ENCODE data around the gene AP1S1. TPM values are rescaled to one million over a fixed set of nuclear protein-coding genes. Genes with fewer than 3 reads are reported as not detected.
A peak's percentile ranks its signal among the peaks of the same experiment; 100 is the strongest.

The AP1S1 gene
- total and polyA plus RNA-seq, 2 donors (not counting 3 experiments of a cell fraction or from before 2014, with no cell fraction given), result 93.3 to 106 TPM

DNA sequence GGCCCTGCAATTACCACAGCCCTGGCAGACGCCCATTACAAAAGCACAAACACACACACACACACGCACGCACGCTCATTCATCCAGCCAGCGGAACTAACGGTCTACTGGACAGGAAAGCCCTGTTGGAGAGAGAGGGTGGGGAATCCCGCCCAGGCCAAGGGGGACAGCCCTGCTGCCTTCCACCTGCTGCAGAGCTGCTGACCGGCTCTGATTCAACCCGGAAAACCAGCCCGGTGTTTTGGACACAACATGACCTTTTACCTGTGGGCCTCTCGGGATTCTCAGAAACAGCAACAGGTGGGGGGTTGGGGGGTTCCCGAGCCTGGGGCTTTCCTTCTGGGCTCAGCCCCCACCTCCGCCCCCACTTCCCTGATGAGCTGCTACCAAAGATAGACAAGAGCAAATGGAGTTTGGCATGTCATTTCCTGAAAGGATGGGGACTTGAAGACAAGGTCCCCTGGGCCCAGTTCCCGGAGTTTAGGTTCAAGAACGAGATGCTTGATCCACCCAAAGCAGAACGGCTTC lies 45.9 kb upstream of the AP1S1 start:
- H3K9ac ChIP-seq (replicated peaks; ENCODE audit: extremely low read depth, insufficient read depth, low read length), result peak overlapping the region; percentile 85
- TF ChIP-seq MAX (IDR thresholded peaks at IDR 0.05; ENCODE audit: insufficient read depth, insufficient read length) (peak; percentile 31), POLR2AphosphoS5 (IDR thresholded peaks at IDR 0.05; ENCODE audit: insufficient read depth, low read depth, low read length) (peak; percentile 76), FOS (IDR thresholded peaks at IDR 0.05; ENCODE audit: borderline replicate concordance, insufficient read depth, low read length) (peak; percentile 39), POLR2A (IDR thresholded peaks at IDR 0.05; ENCODE audit: low read depth, low read length) (peak; percentile 60), EZH2 (IDR thresholded peaks at IDR 0.05; ENCODE audit: borderline replicate concordance, low read depth, low read length, severe bottlenecking) (no peak), JUN (IDR thresholded peaks at IDR 0.05; ENCODE audit: borderline replicate concordance, insufficient read depth, insufficient read length, low read depth) (no peak), MYC (IDR thresholded peaks at IDR 0.05; ENCODE audit: low read depth, low read length) (peak; percentile 68), GATA2 (IDR thresholded peaks at IDR 0.05; ENCODE audit: insufficient read depth, insufficient read length, low read depth, low read length) (no peak)
- TF ChIP-seq, protein P1, sequence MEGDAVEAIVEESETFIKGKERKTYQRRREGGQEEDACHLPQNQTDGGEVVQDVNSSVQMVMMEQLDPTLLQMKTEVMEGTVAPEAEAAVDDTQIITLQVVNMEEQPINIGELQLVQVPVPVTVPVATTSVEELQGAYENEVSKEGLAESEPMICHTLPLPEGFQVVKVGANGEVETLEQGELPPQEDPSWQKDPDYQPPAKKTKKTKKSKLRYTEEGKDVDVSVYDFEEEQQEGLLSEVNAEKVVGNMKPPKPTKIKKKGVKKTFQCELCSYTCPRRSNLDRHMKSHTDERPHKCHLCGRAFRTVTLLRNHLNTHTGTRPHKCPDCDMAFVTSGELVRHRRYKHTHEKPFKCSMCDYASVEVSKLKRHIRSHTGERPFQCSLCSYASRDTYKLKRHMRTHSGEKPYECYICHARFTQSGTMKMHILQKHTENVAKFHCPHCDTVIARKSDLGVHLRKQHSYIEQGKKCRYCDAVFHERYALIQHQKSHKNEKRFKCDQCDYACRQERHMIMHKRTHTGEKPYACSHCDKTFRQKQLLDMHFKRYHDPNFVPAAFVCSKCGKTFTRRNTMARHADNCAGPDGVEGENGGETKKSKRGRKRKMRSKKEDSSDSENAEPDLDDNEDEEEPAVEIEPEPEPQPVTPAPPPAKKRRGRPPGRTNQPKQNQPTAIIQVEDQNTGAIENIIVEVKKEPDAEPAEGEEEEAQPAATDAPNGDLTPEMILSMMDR (IDR thresholded peaks at IDR 0.05; ENCODE audit: extremely low read depth in 1 of 2, insufficient read depth in 1 of 2, low read depth in 1 of 2, low read length in 2 of 2), result no peak
- H3K27me3 ChIP-seq (ENCODE audit: control insufficient read depth in 2 of 2, insufficient read depth in 2 of 2, low read length in 2 of 2), result no peaks in the 10 kb centered on the region
- CTCF ChIA-PET, result interaction anchor here (1.2 to 1.9 kb wide), 7 partner anchors 8 to 31 kb away, joined by 3 to 10 read pairs (median 5); partner anchors contain the start of gene SERPINE1
- intact Hi-C loops (cut with micrococcal nuclease), result loop anchor here (1.0 kb wide), 1 partner anchor 8 kb away; no protein-coding TSS in a partner anchor
- FAIRE-seq (peak; percentile 93), DNase-seq (ENCODE audit: low read depth, low spot score) (peak; percentile 95)
- POLR2A ChIA-PET, result interaction anchor here (1.5 to 8.8 kb wide), 5 partner anchors 10 to 29 kb away, joined by 3 to 132 read pairs (median 15); partner anchors contain the start of gene SERPINE1
- no peaks in the 10 kb centered on the region for H3K36me3 ChIP-seq (ENCODE audit: control insufficient read depth in 2 of 2, extremely low read depth in 1 of 2, insufficient read depth in 2 of 2, low read length in 2 of 2)
- dilution Hi-C loops (cut with MboI; ENCODE audit: extremely low pct_ligation_motif_present, low sequenced_read_pairs), result no loop called here
- H3K9me3 ChIP-seq (replicated peaks; ENCODE audit: control insufficient read depth, insufficient read depth, low read length), result no peaks in the 10 kb centered on the region
- peaks cover 57% of the 10 kb centered on the region for H3K4me1 ChIP-seq (ENCODE audit: control insufficient read depth, extremely low read depth, insufficient read depth, low read length)
- no peak overlapping the region for H3K4me3 ChIP-seq (replicated peaks in 1 of 3; ENCODE audit: insufficient read depth in 1 of 3, low read depth in 1 of 3, low read length in 3 of 3)
- peak overlapping the region; percentile 94 for H3K27ac ChIP-seq (ENCODE audit: insufficient read depth, low read depth, low read length)
- H3K9me1 ChIP-seq (replicated peaks; ENCODE audit: control insufficient read depth, extremely low read depth, insufficient read depth, low read length), result no peaks in the 10 kb centered on the region
- BruUV-seq (replicated peaks), result no TSS peak
- no peaks in the 10 kb centered on the region for H4K20me1 ChIP-seq (replicated peaks; ENCODE audit: control insufficient read depth, extremely low read depth, insufficient read depth, low read length)
- peaks cover 8% of the 10 kb centered on the region for H3K79me2 ChIP-seq (ENCODE audit: control insufficient read depth, insufficient read depth, low read length)
- peak overlapping the region; percentile 31 for H3K4me2 ChIP-seq (ENCODE audit: insufficient read depth, low read length)
- H2AFZ ChIP-seq (ENCODE audit: low read depth, low read length), result no peak overlapping the region

Measured in endothelial cell of umbilical vein (primary cell).